Heart left ventricle (tissue), 16 donors: ENCODE results near the gene BUB1. TPM values are rescaled to one million over a fixed set of nuclear protein-coding genes. Genes with fewer than 3 reads are reported as not detected.

Experiments used
- ATAC-seq, 4 donors: fragments of 200-7000 bp; cut with Tn5 transposase; one replicate each; pipeline ENCODE4 v1.9.1; 2020 to 2022; ENCODE audit warnings: moderate library complexity in 4 of 4, mild to moderate bottlenecking in 3 of 4, moderate number of reproducible peaks in 1 of 4
- DNase-seq, 5 donors: peaks; one replicate each; pipeline ENCODE4 v3.0.0-alpha.2; 2020
- H3K27ac ChIP-seq, 12 donors: fragments of 200-600 bp; sonication (generic) in 4 of 12; one replicate each; pipeline versions ENCODE4 v1.5.0 to v1.8.0; 2016 to 2022; ENCODE audit warnings: mild to moderate bottlenecking in 2 of 12
- H3K27me3 ChIP-seq, 9 donors: fragments of 200-600 bp; sonication (generic) in 2 of 9; one replicate each; pipeline versions ENCODE4 v1.5.1 to v1.8.0; 2016 to 2022; ENCODE audit warnings: mild to moderate bottlenecking in 3 of 9
- H3K36me3 ChIP-seq, 9 donors: fragments of 200-600 bp; sonication (generic) in 2 of 9; one replicate each; pipeline versions ENCODE4 v1.5.0 to v1.8.0; 2018 to 2022; ENCODE audit warnings: mild to moderate bottlenecking in 2 of 9
- H3K4me1 ChIP-seq, 12 donors: fragments of 200-600 bp; sonication (generic) in 4 of 12; one replicate each; pipeline versions ENCODE4 v1.5.0 to v1.8.0; 2016 to 2022; ENCODE audit warnings: mild to moderate bottlenecking in 3 of 12
- H3K4me3 ChIP-seq, 12 donors: fragments of 200-600 bp; sonication (generic) in 4 of 12; one replicate each; pipeline versions ENCODE4 v1.5.0 to v1.8.0; 2017 to 2022; ENCODE audit warnings: mild to moderate bottlenecking in 9 of 12, moderate library complexity in 4 of 12
- H3K9me3 ChIP-seq, 12 donors: fragments of 200-600 bp; sonication (generic) in 4 of 12; one replicate each; pipeline versions ENCODE4 v1.5.0 to v1.8.0; 2016 to 2022; ENCODE audit warnings: mild to moderate bottlenecking in 1 of 12
- POLR2A ChIP-seq, 2 donors: fragments of 450-650 bp; IDR thresholded peaks; one replicate each; pipeline ENCODE4 v1.6.1; 2017; ENCODE audit warnings: antibody characterized with exemption in 2 of 2, mild to moderate bottlenecking in 2 of 2, moderate library complexity in 2 of 2
- WGBS, 4 donors: extraction: QIAGEN DNeasy Blood & Tissue Kit in 2 of 4; methylation state at CpG; one replicate each; pipeline versions ENCODE4 v1.1.5 to v1.1.7; 2013 to 2018; 5-methylcytosine and 5-hydroxymethylcytosine counted together
- intact Hi-C, 10 donors: fragments of 100-400 bp; cut with DNase I; formaldehyde crosslinking; loops; one replicate each; pipeline versions ENCODE4 v1.11.1 to v1.14.2; 2022
- polyA plus RNA-seq, 2 donors: library from polyadenylated mRNA; stranded (reverse); fragments of 200-250 nt; gene quantifications; one replicate each; pipeline ENCODE4 v1.2.3, GENCODE V29; 2013
- total RNA-seq, 9 donors: library from RNA; depleted of rRNA in 2 of 9; stranded (reverse); fragments of >200 nt in 2 of 9; fragmentation: NEBNext Ultra II Directional in 3 of 9; extraction: Animal tissue kit (Norgen Biotek cat#: 25700) in 3 of 9; gene quantifications; one replicate each; pipeline versions ENCODE4 v1.1.0 to v1.2.4, GENCODE V29; 2016 to 2023
- TF ChIP-seq, protein P1 (sequence below), 12 donors: fragments of 200-600 bp; sonication (generic) in 4 of 12; IDR thresholded peaks; one replicate each; pipeline versions ENCODE4 v1.5.0 to v1.8.0; 2018 to 2022; ENCODE audit warnings: antibody characterized with exemption in 12 of 12, mild to moderate bottlenecking in 5 of 12
- donor health status: ischemic (EF 13 %, LVEDD 7.1; RV severe dilation, severe dysfunction).
- donor health status: healthy with polysubstance abuse.
- donor health status: DM: no; HTN: yes; CAD: no.
- donor health status: DM: no; HTN: no; CAD: no.
- donor health status: ischemic (EF 25% LVEDD 6.9; RV normal size, moderate dysfunction).
- donor health status: ischemic (EF 25% LVEDD 5.7; RV mildly dilated, moderate dysfunction).
- donor health status: healthy.
- donor health status: DM: yes; HTN: yes; CAD: no.
- donor health status: ischemic (EF 35%, LVEDD 5.7; RV mildly dilated, moderate dysfunction).
- donor health status: nonischemic (EF 11% LVEDD 7.7; RV severe dilation, severe dysfunction).
- donor health status: DM: yes; HTN: yes; CAD: no.
- donor health status: PGD.
- donor health status: ischemic (EF 29% LVEDD 5.4; RV normal size, mild dysfunction).
- donor health status: nonischemic (EF 23%, LVEDD 6.1; RV moderate dilation, normal function).

The BUB1 gene
- total and polyA plus RNA-seq, 11 donors, result 0.11 to 8.3 (median 0.91) TPM; not detected in 1

DNA sequence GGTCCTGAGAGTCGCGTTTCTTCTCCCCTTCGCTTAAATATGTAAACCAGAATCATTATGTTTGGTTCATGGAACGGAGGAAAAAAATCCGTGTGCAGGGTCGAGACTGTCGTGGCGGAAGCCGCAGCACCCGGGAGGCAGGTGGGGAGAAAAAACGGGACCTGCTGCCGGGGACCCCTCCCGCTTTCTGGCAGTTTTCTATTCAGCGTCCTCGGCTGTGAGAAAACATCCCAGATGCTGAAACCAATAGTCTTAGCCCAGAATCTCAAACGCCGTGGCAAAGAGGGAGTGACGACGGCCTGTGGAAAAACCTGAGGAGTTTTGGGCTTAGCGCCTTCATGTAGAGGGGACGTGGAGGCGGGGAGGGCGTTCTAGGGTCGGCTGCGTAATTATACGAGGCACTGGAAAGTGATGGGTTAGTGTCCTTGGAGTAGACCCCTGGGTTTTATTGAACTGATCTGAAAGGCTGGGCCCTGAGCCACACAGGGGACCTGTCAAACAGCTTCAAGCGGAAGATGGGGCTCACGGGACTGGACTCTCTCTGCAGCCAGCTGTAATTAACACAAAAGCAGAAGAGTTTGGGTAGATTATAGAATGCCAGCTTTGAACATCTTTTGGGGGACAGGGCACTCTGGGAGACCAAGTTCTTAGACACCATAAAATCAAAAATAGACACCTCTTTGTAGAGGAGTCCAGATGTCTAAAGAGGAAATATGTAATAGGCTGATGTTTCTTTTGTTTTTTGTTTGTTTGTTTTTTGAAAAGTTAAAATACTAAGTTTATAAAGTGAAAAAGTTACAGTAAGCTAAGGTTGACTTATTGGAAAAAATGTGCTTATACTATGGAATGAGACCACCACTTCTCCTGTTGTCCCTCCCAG lies 834 bp upstream of the BUB1 start:
- WGBS, 4 donors, result 0 to 2% (median 1%) methylated on average over 28 of the region's 28 CpGs
- H3K27ac ChIP-seq, result peak overlapping the region; percentile 59 to 91 (median 86)
- peak; percentile 13 to 53 (median 44) for ATAC-seq
- H3K27me3 ChIP-seq, result no peaks in the 10 kb centered on the region
- H3K4me1 ChIP-seq, result peaks cover 0 to 35% (median 8%) of the 10 kb centered on the region in 12 donors
- H3K4me3 ChIP-seq, result peak overlapping the region; percentile 61 to 89 (median 76)
- no peaks in the 10 kb centered on the region for H3K36me3 ChIP-seq
- H3K9me3 ChIP-seq, result no peaks in the 10 kb centered on the region
- TF ChIP-seq POLR2A (IDR thresholded peaks at IDR 0.05), result no peak
- TF ChIP-seq, protein P1, sequence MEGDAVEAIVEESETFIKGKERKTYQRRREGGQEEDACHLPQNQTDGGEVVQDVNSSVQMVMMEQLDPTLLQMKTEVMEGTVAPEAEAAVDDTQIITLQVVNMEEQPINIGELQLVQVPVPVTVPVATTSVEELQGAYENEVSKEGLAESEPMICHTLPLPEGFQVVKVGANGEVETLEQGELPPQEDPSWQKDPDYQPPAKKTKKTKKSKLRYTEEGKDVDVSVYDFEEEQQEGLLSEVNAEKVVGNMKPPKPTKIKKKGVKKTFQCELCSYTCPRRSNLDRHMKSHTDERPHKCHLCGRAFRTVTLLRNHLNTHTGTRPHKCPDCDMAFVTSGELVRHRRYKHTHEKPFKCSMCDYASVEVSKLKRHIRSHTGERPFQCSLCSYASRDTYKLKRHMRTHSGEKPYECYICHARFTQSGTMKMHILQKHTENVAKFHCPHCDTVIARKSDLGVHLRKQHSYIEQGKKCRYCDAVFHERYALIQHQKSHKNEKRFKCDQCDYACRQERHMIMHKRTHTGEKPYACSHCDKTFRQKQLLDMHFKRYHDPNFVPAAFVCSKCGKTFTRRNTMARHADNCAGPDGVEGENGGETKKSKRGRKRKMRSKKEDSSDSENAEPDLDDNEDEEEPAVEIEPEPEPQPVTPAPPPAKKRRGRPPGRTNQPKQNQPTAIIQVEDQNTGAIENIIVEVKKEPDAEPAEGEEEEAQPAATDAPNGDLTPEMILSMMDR (IDR thresholded peaks at IDR 0.05), result no peak
- intact Hi-C loops, result loop anchor here in 2 of 10 donors (2.0 to 10.0 kb wide), 2 partner anchors 76 kb away; no protein-coding TSS in a partner anchor
- peak in 2 of 5 donors; percentile 31 to 33 for DNase-seq

DNA sequence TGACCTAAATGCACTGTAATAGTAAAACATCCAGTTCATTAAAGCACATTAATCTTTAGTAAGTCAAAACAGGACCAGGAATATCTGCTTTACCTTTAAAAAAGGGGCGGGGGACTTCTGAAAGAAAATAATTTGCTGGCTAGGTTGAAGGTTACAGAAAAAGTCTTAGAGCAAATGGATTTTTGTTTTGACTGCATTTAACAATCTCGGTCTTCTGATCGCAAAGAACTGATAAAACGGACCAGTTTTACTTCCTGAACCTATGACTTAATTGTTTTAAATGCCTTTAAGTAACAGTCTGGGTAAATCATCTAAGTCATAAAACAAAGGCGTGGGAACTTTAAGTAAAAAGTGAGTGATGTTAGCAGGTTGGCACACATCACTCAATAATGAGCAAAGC lies 783 bp downstream of the BUB1 start:
- Histone ChIP-seq H3K36me3 (peaks cover 0 to 6% (median 0%) of the 10 kb centered on the region in 9 donors), H3K4me1 (peaks cover 0 to 35% (median 8%) of the 10 kb centered on the region in 12 donors), H3K4me3 (peak overlapping the region in 3 of 12 donors; percentile 62 to 87 (median 79)), H3K27me3 (no peaks in the 10 kb centered on the region), H3K27ac (no peak overlapping the region), H3K9me3 (no peaks in the 10 kb centered on the region)
- 10 to 12% (median 12%) methylated on average over 5 of the region's 5 CpGs for WGBS, 4 donors
- ATAC-seq (no peak), DNase-seq (no peak)
- TF ChIP-seq POLR2A (IDR thresholded peaks at IDR 0.05), result no peak
- TF ChIP-seq, protein P1 (IDR thresholded peaks at IDR 0.05), result no peak
- intact Hi-C loops, result loop anchor here in 1 of 10 donors (10.0 kb wide), 1 partner anchor 78 kb away; no protein-coding TSS in a partner anchor

DNA sequence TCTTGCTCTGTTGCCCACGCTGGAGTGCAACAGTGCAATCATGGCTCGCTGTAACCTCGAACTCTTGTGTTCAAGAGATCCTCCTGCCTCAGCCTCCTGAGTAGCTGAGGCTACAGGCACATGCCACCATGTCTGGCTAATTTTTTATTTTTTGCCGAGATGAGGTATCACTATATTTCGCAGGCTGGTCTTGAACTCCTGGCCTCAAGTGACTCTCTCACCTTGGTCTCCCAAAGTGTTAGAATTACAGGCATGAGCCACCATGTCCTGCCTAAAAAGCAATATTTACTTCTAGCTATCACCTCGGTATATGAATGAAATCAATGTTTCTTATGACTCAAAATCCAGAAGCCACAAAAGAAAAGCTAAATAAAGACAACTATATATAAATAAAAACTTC lies 2.2 kb downstream of the BUB1 start:
- Histone ChIP-seq H3K36me3 (peaks cover 0 to 6% (median 0%) of the 10 kb centered on the region in 9 donors), H3K9me3 (no peaks in the 10 kb centered on the region), H3K4me3 (peak overlapping the region in 1 of 12 donors; percentile 6), H3K27me3 (no peaks in the 10 kb centered on the region), H3K4me1 (peaks cover 0 to 35% (median 8%) of the 10 kb centered on the region in 12 donors), H3K27ac (peak overlapping the region in 1 of 12 donors; percentile 28)
- intact Hi-C loops, result loop anchor here in 1 of 10 donors (10.0 kb wide), 1 partner anchor 79 kb away; no protein-coding TSS in a partner anchor
- 79 to 84% (median 81%) methylated on average over 6 of the region's 6 CpGs for WGBS, 4 donors
- DNase-seq (no peak), ATAC-seq (no peak)
- TF ChIP-seq POLR2A (IDR thresholded peaks at IDR 0.05), result no peak

DNA sequence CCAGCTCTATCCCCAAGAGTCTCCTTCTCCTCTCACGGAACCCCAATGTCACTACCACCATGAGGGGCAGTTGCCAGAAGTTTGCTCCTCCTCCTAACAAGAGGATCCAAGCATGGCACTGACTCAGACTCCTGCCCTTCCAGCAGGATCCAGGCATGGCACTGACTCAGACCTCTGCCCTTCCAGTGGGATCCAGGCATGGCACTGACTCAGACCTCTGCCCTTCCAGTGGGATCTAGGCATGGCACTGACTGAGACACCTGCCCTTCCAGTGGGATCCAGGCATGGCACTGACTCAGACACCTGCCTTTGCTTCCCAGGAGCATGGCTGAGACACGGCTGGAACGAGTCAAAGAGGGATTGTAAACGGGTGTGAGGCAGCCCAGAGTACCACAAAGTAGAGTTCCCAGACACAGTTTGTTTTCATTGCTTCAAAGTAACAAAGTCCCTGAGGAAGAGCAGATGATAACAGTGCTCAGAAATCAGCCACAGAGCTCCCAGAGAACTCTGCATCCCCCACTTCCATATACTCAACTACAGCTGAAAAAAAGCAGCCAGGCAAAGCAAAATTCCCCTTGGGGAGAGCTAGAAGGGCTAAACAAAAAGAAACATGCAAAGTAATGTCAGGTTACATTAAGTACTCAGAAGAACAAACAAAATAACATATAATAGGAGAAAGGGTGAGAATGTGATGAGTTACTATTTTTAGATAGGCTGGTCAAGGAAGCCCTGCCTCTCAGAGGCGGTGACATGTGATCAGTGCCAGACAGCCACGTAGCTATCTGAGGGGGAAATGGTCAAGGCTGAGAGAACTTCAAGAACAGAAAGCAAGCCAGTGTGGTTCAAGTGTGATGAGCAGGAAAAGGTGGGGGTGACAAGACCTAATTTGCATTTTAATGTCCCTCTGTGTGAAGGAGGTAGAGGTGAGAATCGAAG lies 3.0 kb downstream of the BUB1 start:
- H3K9me3 ChIP-seq, result no peaks in the 10 kb centered on the region
- DNase-seq, result peak in 1 of 5 donors; percentile 31
- TF ChIP-seq, protein P1 (IDR thresholded peaks at IDR 0.05), result no peak
- no peak for TF ChIP-seq POLR2A (IDR thresholded peaks at IDR 0.05)
- peaks cover 0 to 35% (median 8%) of the 10 kb centered on the region in 12 donors for H3K4me1 ChIP-seq
- peak in 1 of 4 donors; percentile 16 for ATAC-seq
- intact Hi-C loops, result loop anchor here in 1 of 10 donors (10.0 kb wide), 1 partner anchor 80 kb away; no protein-coding TSS in a partner anchor
- H3K36me3 ChIP-seq, result peaks cover 0 to 6% (median 0%) of the 10 kb centered on the region in 9 donors
- H3K4me3 ChIP-seq, result peak overlapping the region in 1 of 12 donors; percentile 6
- no peaks in the 10 kb centered on the region for H3K27me3 ChIP-seq
- peak overlapping the region in 4 of 12 donors; percentile 5 to 52 (median 34) for H3K27ac ChIP-seq
- WGBS, 4 donors, result 31 to 42% (median 33%) methylated on average over 7 of the region's 7 CpGs
